Measurements from ENCODE around the gene CLEC12A. TPM values are rescaled to one million over a fixed set of nuclear protein-coding genes. Genes with fewer than 3 reads are reported as not detected.
"Not testable (repeated sequence)": the region's sequence is repeated elsewhere in the genome, so short reads cannot be mapped to it uniquely, and the experiment has no call there.

The CLEC12A gene
- total RNA-seq, 6 donors from 2014 or later: 3.1 to 63.5 (median 9.2) TPM

GRCh38 chr12:10015450-10015849 lies 44.2 kb downstream of the CLEC12A start:
- no peak for ATAC-seq (ENCODE audit: low FRiP score in 2 of 2)
- Histone ChIP-seq H3K27ac (no peak overlapping the region), H3K4me3 (no peak overlapping the region), H3K4me1 (no peaks in the 10 kb centered on the region), H3K27me3 (no peaks in the 10 kb centered on the region), H3K9me3 (no peaks in the 10 kb centered on the region), H3K36me3 (no peaks in the 10 kb centered on the region)
- WGBS, 2 donors: 86 to 91% methylated on average over 4 of the region's 4 CpGs
- DNase-seq: no peak
- TF ChIP-seq CTCF (IDR thresholded peaks at IDR 0.05): no peak
- TF ChIP-seq EP300 (IDR thresholded peaks at IDR 0.05): no peak
- TF ChIP-seq POLR2AphosphoS5 (IDR thresholded peaks at IDR 0.05): no peak
- TF ChIP-seq POLR2A (IDR thresholded peaks at IDR 0.05): no peak

GRCh38 chr12:10016881-10017280 lies 45.7 kb downstream of the CLEC12A start:
- H3K36me3 ChIP-seq: no peaks in the 10 kb centered on the region
- H3K4me3 ChIP-seq: no peak overlapping the region
- no peaks in the 10 kb centered on the region for H3K4me1 ChIP-seq
- no peak for TF ChIP-seq CTCF (IDR thresholded peaks at IDR 0.05)
- no peak for TF ChIP-seq POLR2A (IDR thresholded peaks at IDR 0.05)
- TF ChIP-seq EP300 (IDR thresholded peaks at IDR 0.05): no peak
- TF ChIP-seq POLR2AphosphoS5 (IDR thresholded peaks at IDR 0.05): no peak
- no peaks in the 10 kb centered on the region for H3K27me3 ChIP-seq
- H3K27ac ChIP-seq: no peak overlapping the region
- H3K9me3 ChIP-seq: no peaks in the 10 kb centered on the region
- ATAC-seq (ENCODE audit: low FRiP score in 2 of 2) (no peak), DNase-seq (no peak)
- WGBS, 2 donors: 0 to 4% methylated on average over 1 of the region's 1 CpG

- no peaks in the 10 kb centered on the region for H3K27me3 ChIP-seq
- H3K4me1 ChIP-seq: no peaks in the 10 kb centered on the region
- H3K36me3 ChIP-seq: no peaks in the 10 kb centered on the region
- WGBS, 2 donors: 52 to 56% methylated on average over 5 of the region's 5 CpGs
- TF ChIP-seq EP300 (IDR thresholded peaks at IDR 0.05): no peak
- TF ChIP-seq CTCF (IDR thresholded peaks at IDR 0.05): no peak
- DNase-seq: no peak
- H3K9me3 ChIP-seq: no peaks in the 10 kb centered on the region
- no peak overlapping the region for H3K4me3 ChIP-seq
- no peak overlapping the region for H3K27ac ChIP-seq
- no peak for ATAC-seq (ENCODE audit: low FRiP score in 2 of 2)
Observed at GRCh38 chr12:10018386-10018785, 47.2 kb downstream of the CLEC12A start.

GRCh38 chr12:10021342-10021741 lies 50.1 kb downstream of the CLEC12A start:
- H3K4me1 ChIP-seq: no peaks in the 10 kb centered on the region
- 82 to 89% methylated on average over 3 of the region's 3 CpGs for WGBS, 2 donors
- DNase-seq (no peak), ATAC-seq (ENCODE audit: low FRiP score in 2 of 2) (no peak)
- H3K9me3 ChIP-seq: no peaks in the 10 kb centered on the region
- H3K27ac ChIP-seq: no peak overlapping the region
- TF ChIP-seq EP300 (IDR thresholded peaks at IDR 0.05) (no peak), POLR2AphosphoS5 (IDR thresholded peaks at IDR 0.05) (no peak), CTCF (IDR thresholded peaks at IDR 0.05) (no peak), POLR2A (IDR thresholded peaks at IDR 0.05) (no peak)
- no peaks in the 10 kb centered on the region for H3K27me3 ChIP-seq
- no peak overlapping the region for H3K4me3 ChIP-seq
- no peaks in the 10 kb centered on the region for H3K36me3 ChIP-seq

- Histone ChIP-seq H3K27ac (no peak overlapping the region), H3K27me3 (no peaks in the 10 kb centered on the region), H3K9me3 (no peaks in the 10 kb centered on the region), H3K4me3 (no peak overlapping the region), H3K4me1 (no peaks in the 10 kb centered on the region), H3K36me3 (no peaks in the 10 kb centered on the region)
- TF ChIP-seq CTCF (IDR thresholded peaks at IDR 0.05) (no peak), POLR2A (IDR thresholded peaks at IDR 0.05) (no peak), EP300 (IDR thresholded peaks at IDR 0.05) (no peak), POLR2AphosphoS5 (IDR thresholded peaks at IDR 0.05) (no peak)
- WGBS, 2 donors: 71 to 75% methylated on average over 3 of the region's 3 CpGs
- ATAC-seq (ENCODE audit: low FRiP score in 2 of 2) (no peak), DNase-seq (no peak)
Observed at GRCh38 chr12:10025236-10025635, 54.0 kb downstream of the CLEC12A start.

GRCh38 chr12:10026666-10027065 lies 55.5 kb downstream of the CLEC12A start:
- H3K9me3 ChIP-seq; ATAC-seq (ENCODE audit: low FRiP score in 2 of 2); H3K4me3 ChIP-seq; H3K4me1 ChIP-seq; H3K36me3 ChIP-seq; DNase-seq; H3K27me3 ChIP-seq: not testable (repeated sequence)
- peak overlapping the region in 1 of 4 donors; percentile 63 for H3K27ac ChIP-seq
- WGBS, 2 donors: 87 to 95% methylated on average over 4 of the region's 4 CpGs
